Panc1 (cell line): Measurements from ENCODE around the gene TMEM164. TPM values are rescaled to one million over a fixed set of nuclear protein-coding genes. Genes with fewer than 3 reads are reported as not detected.

Experiments
- ATAC-seq: fragments of 200-7000 bp; cut with Tn5 transposase; 2 replicates; pipeline ENCODE4 v1.9.1; 2020; ENCODE audit warnings: mild to moderate bottlenecking, moderate library complexity
- BruUV-seq: library from RNA; stranded (reverse); fragments of 400-500 nt; replicated peaks from 2 replicates; lab custom pipeline; 2021; lab: Mats Ljungman, UMichigan
- CTCF ChIA-PET: fragments of 300-600 bp; sonication (Branson Sonifier 250); formaldehyde crosslinking; loops from one replicate; lab custom pipeline; 2022; ENCODE audit warnings: antibody characterized with exemption; lab: Charles Lee
- POLR2A ChIA-PET: fragments of 300-600 bp; sonication (Branson Sonifier 250); formaldehyde crosslinking; loops from one replicate; lab custom pipeline; 2022; ENCODE audit warnings: antibody characterized with exemption; lab: Charles Lee
- DNase-seq: peaks from one replicate; pipeline ENCODE4 v3.0.0-alpha.2; 2010; ENCODE audit warnings: low read depth, low spot score
- H3K27ac ChIP-seq: 2 replicates; pipeline ENCODE4 v1.5.1; 2011; ENCODE audit warnings: mild to moderate bottlenecking, low read length, inconsistent platforms
- H3K27me3 ChIP-seq: fragments of 200-500 bp; sonication (Bioruptor generic); 2 replicates; pipeline ENCODE4 v1.6.0; 2014; ENCODE audit warnings: low read length, inconsistent platforms; ENCODE audit not compliant: control insufficient read depth, insufficient read depth
- H3K36me3 ChIP-seq: fragments of 200-500 bp; sonication (Bioruptor generic); 2 replicates; pipeline ENCODE4 v1.5.1; 2014; ENCODE audit warnings: inconsistent platforms, mild to moderate bottlenecking, low read length, moderate library complexity; ENCODE audit not compliant: control insufficient read depth, insufficient read depth
- H3K4me1 ChIP-seq: 2 replicates; pipeline ENCODE4 v1.5.1; 2011; ENCODE audit warnings: inconsistent platforms, mild to moderate bottlenecking, low read length, moderate library complexity; ENCODE audit not compliant: control insufficient read depth, insufficient read depth
- H3K4me3 ChIP-seq, 2 experiments: 2 replicates each; pipeline ENCODE4 v1.5.1; 2011 to 2012; ENCODE audit warnings: low read depth in 2 of 2, low read length in 2 of 2, mild to moderate bottlenecking in 2 of 2, inconsistent platforms in 1 of 2, moderate library complexity in 1 of 2
- H3K9me3 ChIP-seq: fragments of 200-500 bp; sonication (Bioruptor generic); 2 replicates; pipeline ENCODE4 v1.5.1; 2014; ENCODE audit warnings: low read depth, mild to moderate bottlenecking, inconsistent platforms, low read length, moderate library complexity; ENCODE audit not compliant: control insufficient read depth, insufficient read depth
- CTCF ChIP-seq: fragments of 450-650 bp; IDR thresholded peaks from 2 replicates; pipeline ENCODE4 v1.5.1; 2017; ENCODE audit warnings: mild to moderate bottlenecking
- POLR2AphosphoS5 ChIP-seq: IDR thresholded peaks from 2 replicates; pipeline ENCODE4 v1.6.1; 2012; ENCODE audit warnings: mild to moderate bottlenecking, low read depth, low read length, moderate library complexity
- REST ChIP-seq, 2 experiments: IDR thresholded peaks; 2 replicates each; pipeline ENCODE4 v1.6.1; 2011 to 2012; ENCODE audit warnings: low read depth in 2 of 2, control low read depth in 1 of 2, low read length in 1 of 2, mild to moderate bottlenecking in 1 of 2, moderate library complexity in 1 of 2; ENCODE audit not compliant: insufficient read depth in 1 of 2
- SIN3A ChIP-seq: IDR thresholded peaks from 2 replicates; pipeline ENCODE4 v1.6.1; 2012; ENCODE audit warnings: low read depth, mild to moderate bottlenecking, low read length, moderate library complexity, borderline replicate concordance; ENCODE audit not compliant: insufficient read depth
- TCF7L2 ChIP-seq: IDR thresholded peaks from 2 replicates; pipeline ENCODE4 v1.6.1; 2011; ENCODE audit warnings: mild to moderate bottlenecking, low read depth, low read length, inconsistent platforms
- in situ Hi-C: cut with HindIII; loops from 2 replicates; pipeline ENCODE4 v1.10.0; 2016; ENCODE audit warnings: low sequenced_read_pairs, low pct_unique_long_range_greater_than_20kb
- intact Hi-C: fragments of 100-400 bp; cut with micrococcal nuclease; formaldehyde crosslinking; loops from one replicate; pipeline ENCODE4 v1.10.0; 2022; ENCODE audit not compliant: unreplicated experiment
- total RNA-seq: library from RNA; stranded (reverse); gene quantifications from one replicate; pipeline ENCODE4 v1.2.1, GENCODE V29; 2021; ENCODE audit not compliant: unreplicated experiment

Gene TMEM164
- total RNA-seq, 1 experiment from 2014 or later: 32.8 TPM

GRCh38 chrX:110066488-110067225, 63.7 kb downstream of the TMEM164 start:
- Histone ChIP-seq H3K36me3 (no peaks in the 10 kb centered on the region), H3K9me3 (no peaks in the 10 kb centered on the region), H3K27ac (no peak overlapping the region), H3K27me3 (no peaks in the 10 kb centered on the region), H3K4me1 (no peaks in the 10 kb centered on the region), H3K4me3 (no peak overlapping the region)
- DNase-seq (no peak), ATAC-seq (no peak)
- intact Hi-C loops: no loop called here
- no TSS peak for BruUV-seq
- ChIA-PET POLR2A (no interaction called here), CTCF (no interaction called here)
- TF ChIP-seq CTCF (no peak), SIN3A (no peak), POLR2AphosphoS5 (no peak), REST (IDR thresholded peaks at IDR 0.05; ENCODE audit: insufficient read depth in 1 of 2, low read depth in 2 of 2, low read length in 1 of 2) (no peak), TCF7L2 (no peak)
- in situ Hi-C loops: no loop called here

GRCh38 chrX:110070970-110071369, 68.1 kb downstream of the TMEM164 start:
- H3K27ac ChIP-seq: no peak overlapping the region
- intact Hi-C loops: no loop called here
- DNase-seq: no peak
- no TSS peak for BruUV-seq
- in situ Hi-C loops: no loop called here
- no peaks in the 10 kb centered on the region for H3K9me3 ChIP-seq
- TF ChIP-seq CTCF: no peak
- POLR2A ChIA-PET: no interaction called here
- H3K27me3 ChIP-seq: no peaks in the 10 kb centered on the region
- ATAC-seq: no peak
- H3K4me1 ChIP-seq: no peaks in the 10 kb centered on the region
- no peaks in the 10 kb centered on the region for H3K36me3 ChIP-seq
- CTCF ChIA-PET: no interaction called here
- H3K4me3 ChIP-seq: no peak overlapping the region
